Stimulated activated CD4-positive, alpha-beta T cell treated with anti-CD3 and anti-CD28 coated beads, TNF-alpha, amount 100 ng/mL, for 4 hours (primary cell): ENCODE measurements around the gene SEC14L6.
"Not testable (repeated sequence)": the region's sequence is repeated elsewhere in the genome, so short reads cannot be mapped to it uniquely, and the experiment has no call there.

ENCODE experiments used
- DNase-seq, 3 experiments: peaks; one replicate each; pipeline ENCODE4 v3.0.0-alpha.2; 2020; ENCODE audit warnings: low read depth in 3 of 3

SEC14L6 gene

DNA sequence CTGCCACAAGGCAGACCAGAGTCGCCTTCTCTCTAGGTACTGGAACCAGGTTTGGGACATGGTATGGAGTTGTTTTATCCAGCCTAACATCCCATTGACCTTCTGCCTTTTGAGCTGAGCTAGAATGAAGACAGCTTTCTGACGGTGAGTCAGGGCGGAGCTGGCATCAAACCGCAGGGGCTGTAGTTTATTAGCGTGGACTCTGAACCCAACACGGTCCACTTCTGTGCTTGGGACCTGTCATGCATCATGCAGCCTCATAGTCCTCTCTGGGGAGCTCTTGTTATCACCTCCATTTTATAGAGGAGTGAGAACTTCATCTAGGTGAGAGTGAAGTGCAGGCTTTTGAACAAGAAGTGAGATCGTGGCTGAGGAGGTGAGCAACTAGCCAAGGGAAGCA lies 19.6 kb upstream of the SEC14L6 start:
- DNase-seq: no peak

GRCh38 chr22:30565341-30565740 lies 18.8 kb upstream of the SEC14L6 start:
- DNase-seq: no peak

DNA sequence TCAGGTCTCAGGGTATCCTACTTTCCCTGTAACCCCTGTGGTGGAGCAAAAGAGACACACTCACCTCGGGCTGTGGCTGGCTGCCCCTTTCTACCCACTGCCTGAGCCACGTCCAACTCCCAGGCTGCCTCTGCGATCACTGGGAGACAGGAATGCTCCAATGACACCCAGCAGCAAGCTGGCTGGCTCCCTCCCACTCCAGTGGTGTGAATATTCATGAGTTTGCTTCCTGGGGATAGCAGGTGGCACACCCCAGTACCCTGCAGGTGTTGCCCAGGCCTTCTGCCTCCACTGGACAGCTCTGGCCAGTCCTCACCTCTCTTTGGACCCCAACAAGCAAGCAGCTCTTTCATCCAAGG lies 18.2 kb upstream of the SEC14L6 start:
- no peak for DNase-seq

- DNase-seq: no peak
Measured at GRCh38 chr22:30564045-30564760, 17.7 kb upstream of the SEC14L6 start.

- DNase-seq: no peak
Measured at GRCh38 chr22:30562366-30562765, 15.8 kb upstream of the SEC14L6 start.

DNA sequence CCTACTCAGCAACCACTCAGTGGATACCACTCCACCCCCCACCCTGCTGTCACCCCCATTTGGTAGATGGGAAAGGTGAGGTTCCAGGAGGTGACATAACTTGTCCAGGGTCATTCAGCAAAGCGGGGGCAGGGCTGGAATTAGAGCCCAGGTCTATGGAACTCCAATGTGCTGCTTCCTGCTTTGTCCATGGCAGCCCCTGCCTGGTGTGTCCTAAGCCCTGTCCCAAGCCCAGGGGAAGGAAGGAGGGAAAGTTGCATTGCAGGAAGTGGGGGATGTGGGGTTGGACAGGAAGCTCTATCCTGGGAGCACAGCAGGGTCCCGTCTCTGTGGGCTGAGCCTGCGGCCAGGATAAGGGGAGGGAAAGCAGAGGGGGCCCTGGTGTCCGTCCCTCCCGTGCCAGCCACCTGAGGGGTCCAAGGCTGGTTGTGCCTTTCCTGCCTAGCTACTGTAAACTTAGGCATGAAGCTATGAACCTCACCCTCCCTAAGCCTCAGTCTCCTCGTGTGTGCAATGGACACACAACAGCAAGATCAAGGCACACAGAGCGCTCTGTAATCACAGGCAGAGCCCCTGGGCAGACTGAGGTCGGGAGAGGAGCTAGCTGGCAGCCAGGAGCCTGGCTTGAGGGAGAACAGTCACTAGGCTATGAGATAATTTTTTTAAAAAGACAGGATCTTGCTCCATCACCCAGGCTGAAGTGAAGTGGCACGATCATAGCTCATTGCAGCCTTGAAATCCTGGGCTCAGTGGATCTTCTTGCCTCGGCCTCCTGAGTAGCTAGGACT lies 15.1 kb upstream of the SEC14L6 start:
- DNase-seq: no peak

DNA sequence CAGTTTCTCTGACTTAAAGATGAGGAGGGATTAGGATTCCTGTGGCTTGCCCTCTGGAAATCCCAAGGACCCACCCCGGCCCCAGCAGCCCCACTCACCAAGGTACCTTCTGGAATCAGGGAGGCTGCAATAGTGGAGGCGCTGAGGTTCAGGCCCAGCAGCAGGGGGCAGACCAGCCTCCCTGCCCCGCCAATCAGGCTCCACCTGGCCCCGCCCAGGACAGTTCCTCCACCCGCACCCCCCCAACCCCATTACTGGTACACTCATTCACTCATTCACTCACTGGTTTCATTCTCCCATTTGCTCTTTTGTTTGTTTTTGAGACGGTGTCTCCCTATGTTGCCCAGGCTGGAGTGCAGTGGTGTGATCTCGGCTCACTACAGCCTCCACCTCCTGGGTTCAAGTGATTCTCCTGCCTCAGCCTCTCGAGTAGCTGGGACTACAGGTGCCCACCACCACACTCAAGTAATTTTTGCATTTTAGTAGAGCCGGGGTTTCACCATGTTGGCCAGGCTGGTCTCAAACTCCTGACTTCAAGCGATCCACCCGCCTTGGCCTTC lies 14.2 kb upstream of the SEC14L6 start:
- not testable (repeated sequence) for DNase-seq

DNA sequence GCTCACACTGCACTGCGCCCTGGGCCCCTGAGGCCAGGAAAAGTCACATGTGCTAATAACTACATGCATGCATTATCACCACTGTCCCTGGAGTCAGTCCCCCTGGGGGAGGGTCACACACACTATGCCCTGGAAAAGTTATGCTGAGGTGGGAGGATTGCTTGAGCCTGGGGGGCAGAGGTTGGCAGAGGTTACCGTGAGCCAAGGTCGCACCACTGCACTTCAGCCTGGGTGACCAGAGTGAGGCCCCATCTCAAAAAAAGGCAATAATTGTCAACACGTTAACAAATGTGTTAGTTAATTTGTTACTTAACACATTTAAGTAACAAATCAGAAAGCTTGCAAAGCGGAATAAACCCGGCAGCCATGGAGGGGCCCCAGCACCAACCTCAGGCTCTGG lies 13.3 kb upstream of the SEC14L6 start:
- DNase-seq: no peak

- DNase-seq: no peak
Measured at GRCh38 chr22:30557243-30557642, 10.7 kb upstream of the SEC14L6 start.

DNA sequence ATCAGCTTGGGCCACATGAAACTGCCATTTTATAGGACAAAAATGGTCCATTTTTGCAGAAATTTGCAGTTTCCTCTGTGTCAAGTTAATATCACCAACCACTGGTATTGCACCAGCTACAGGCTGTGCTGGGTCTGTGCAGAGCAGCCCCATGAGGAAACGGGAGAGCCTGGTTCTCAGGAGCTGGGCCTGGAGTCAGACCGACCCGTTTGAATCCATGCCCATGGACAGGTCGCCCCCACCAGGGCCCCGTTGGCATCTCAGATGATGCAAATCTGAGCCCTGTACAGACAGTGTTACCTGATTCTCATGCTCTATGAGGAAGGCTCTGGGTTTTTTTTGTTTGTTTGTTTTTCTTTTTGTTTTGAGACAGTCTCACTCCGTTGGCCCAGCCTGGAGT lies 9.8 kb upstream of the SEC14L6 start:
- DNase-seq: no peak

- DNase-seq: no peak
Measured at GRCh38 chr22:30555282-30556210, 9.0 kb upstream of the SEC14L6 start.

GRCh38 chr22:30553971-30554370 lies 7.4 kb upstream of the SEC14L6 start:
- no peak for DNase-seq

GRCh38 chr22:30552719-30553118 lies 6.2 kb upstream of the SEC14L6 start:
- DNase-seq: no peak

GRCh38 chr22:30551813-30552212 lies 5.3 kb upstream of the SEC14L6 start:
- DNase-seq: not testable (repeated sequence)

DNA sequence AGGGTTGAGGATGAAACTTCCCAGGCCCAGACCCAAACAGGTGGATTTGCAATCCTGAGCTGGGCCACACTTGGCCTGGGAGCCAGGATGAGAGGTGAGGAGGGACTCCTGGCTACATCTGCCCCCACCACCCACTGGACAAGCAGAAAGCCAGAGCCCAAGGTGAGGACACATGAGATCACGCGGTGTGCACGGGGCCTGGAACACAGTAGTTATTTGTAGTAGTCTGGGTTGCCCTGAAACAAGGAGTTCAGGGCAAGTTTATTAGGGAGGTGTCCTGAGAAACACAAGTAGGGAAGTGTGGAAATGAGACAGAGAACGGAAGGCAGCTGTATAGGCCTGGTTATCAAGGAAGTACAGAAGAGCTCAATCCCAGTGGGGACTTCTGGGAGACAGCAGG lies 647 bp upstream of the SEC14L6 start:
- DNase-seq: no peak

GRCh38 chr22:30542811-30543188 lies 3.7 kb downstream of the SEC14L6 start:
- DNase-seq: no peak

DNA sequence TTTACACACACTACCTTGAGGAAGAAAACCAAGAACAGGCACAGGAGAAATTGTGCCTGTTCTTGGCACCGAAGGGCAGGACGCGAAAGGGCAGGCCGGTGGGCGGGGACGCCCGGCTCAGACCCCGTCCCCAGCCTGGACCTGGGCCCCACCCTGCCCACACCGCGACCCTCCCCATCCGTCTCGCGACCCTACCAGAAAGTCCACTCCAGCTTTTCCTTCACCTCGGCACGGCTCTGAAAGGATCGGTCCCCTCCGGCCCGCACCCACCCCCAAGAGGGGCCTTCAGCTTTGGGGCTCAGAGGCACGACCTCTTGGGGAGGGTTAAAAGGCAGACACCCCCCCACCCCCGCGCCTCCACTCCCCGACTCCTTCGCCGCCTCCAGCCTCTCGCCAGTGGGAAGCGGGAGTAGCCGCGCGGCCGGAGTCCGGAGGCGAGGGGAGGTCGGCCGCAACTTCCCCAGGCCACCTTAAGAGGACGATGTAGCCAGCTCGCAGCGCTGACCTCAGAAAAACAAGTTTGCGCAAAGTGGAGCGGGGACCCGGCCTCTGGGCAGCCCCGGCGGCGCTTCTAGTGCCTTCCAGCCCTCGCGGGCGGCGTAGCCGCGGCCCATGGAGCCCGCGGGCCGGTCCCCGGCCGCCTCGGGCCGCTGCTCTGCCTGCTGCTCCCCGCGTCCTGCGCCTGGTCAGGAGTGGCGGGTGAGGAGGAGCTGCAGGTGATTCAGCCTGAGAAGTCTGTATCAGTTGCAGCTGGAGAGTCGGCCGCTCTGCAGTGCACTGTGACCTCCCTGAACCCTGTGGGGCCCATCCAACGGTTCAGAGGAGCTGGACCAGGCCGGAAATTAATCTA lies 4.4 kb downstream of the SEC14L6 start:
- DNase-seq: no peak

DNA sequence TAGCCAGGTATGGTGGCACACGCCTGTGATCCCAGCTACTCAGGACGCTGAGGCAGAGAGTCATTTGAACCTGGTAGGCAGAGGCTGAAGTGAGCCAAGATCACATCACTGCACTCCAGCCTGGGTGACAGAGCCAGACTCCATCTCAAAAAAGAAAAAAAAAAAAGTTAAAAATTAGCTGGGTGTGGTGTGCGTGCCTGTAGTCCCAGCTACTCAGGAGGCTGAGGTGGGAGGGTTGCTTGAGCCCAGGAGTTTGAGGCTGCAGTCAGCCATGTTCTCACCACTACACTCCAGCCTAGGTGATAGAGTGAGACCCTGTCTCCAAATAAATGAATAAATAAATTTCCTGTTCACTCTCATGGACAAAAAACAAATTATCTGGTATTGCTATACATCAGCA lies 5.0 kb downstream of the SEC14L6 start:
- not testable (repeated sequence) for DNase-seq

GRCh38 chr22:30539368-30539767 lies 7.2 kb downstream of the SEC14L6 start:
- no peak for DNase-seq

- no peak for DNase-seq
Measured at GRCh38 chr22:30538280-30538679, 8.3 kb downstream of the SEC14L6 start.

DNA sequence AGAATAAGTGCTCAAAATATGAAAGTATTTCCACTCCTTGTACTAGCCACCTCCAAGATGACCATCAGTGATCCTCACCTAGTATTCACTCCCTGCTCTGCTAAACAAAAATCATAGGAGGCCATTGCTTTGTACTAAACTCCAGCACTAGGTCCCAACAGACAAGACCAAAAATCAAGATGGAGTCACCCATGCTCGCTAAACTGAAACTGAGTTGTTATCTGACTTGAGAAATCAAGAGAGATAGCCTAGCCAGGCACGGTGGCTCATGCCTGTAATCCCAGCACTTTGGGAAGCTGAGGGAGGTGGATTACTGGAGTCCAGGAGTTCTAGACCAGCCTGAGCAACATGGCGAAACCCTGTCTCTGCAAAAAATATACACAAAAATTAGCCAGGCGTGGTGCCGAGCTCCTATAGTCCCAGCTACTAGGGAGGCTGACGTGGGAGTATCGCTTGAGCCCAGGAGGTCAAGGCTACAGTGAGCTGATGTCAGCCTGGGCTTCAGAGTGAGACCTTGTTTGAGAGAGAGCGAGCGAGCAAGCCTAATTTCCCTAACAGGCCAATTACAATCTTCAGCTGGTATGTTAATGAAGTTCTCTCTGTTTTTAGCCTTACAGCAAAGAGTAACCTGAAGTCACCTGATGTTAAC lies 9.3 kb downstream of the SEC14L6 start:
- DNase-seq: no peak
